ENCODE results near the gene COL4A2.

Gene COL4A2

GRCh38 chr13:110300090-110300815 lies 6.8 kb upstream of the COL4A2 start:
- peak; percentile 55 for DNase-seq (ENCODE audit: low read depth)
- TF ChIP-seq CTCF (conservative IDR thresholded peaks at IDR 0.05; ENCODE audit: control insufficient read depth, insufficient read depth, low read depth, low read length): no peak

DNA sequence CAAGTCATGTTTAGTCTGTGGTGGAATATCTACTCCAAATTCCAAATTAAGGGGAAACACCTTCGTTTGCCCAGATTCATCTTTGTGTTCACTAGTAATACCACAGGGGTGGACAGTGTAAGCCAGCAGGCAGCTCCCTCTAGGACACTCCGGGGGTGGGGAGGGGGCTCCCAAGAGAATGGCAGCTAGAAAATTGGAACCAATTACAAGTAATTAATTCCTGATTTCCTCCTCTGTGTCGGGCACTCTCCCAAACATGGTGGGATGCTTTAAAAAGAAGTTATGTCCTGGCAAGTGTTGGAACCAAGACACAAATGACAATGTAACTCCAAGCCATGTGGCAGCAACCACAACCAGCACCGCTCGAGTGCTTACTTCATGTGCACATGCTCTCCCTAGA lies 6.0 kb upstream of the COL4A2 start:
- DNase-seq (ENCODE audit: low read depth): no peak
- H3K4me3 ChIP-seq (ENCODE audit: control insufficient read depth, low read depth, low read length): no peak overlapping the region
- no peak for TF ChIP-seq CTCF (conservative IDR thresholded peaks at IDR 0.05; ENCODE audit: control insufficient read depth, insufficient read depth, low read depth, low read length)

More at GRCh38 chr13:110300090-110300815, 6.8 kb upstream of the COL4A2 start:
- H3K4me3 ChIP-seq (ENCODE audit: control insufficient read depth, low read depth, low read length): no peak overlapping the region

DNA sequence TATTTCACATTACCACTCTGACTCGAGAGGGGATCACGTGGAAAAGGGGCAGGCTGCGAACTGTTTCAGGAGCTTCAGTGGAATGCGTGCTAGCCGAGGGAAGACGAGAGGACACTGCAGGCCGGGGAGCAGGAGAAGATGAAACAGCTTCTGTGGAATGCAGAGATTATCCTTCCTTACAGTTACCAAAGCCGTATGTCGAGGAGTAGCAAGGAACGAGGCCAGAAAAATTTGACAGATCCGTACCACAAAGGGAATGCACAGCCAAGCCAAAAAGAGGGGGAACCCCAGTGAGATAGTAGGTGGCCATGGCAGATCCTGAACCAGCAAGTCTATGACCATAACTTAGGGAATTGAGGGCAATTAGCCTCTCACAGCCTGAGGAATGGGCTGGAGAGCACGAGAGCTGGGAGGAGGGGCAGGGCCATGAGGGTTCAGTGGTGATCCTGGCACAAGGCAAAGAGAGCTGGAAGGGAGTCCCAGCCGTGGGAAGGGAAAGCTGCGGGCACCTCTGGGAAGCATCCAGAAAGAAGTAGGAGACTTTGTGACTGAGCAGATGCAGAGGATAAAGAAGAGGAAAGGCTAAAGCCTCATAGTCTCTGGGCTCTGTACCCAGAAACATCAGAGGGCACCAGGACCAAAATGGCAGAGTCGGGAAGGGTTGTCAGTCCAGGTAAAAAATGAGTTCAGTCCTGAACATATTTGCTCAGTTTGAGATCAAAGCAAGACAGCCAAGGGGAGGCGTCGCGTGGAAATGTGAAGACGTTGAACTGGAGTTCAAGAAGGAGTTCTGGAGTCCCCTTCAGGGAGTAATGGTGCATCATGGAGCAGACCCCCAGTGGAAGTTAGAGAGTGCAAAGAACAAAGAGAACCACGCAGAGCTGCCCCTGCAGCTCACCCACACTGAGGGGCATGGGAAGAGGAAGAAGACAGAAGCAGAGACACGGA lies 5.2 kb upstream of the COL4A2 start:
- no peak for TF ChIP-seq CTCF (conservative IDR thresholded peaks at IDR 0.05; ENCODE audit: control insufficient read depth, insufficient read depth, low read depth, low read length)
- DNase-seq (ENCODE audit: low read depth): peak; percentile 68
- no peak overlapping the region for H3K4me3 ChIP-seq (ENCODE audit: control insufficient read depth, low read depth, low read length)

DNA sequence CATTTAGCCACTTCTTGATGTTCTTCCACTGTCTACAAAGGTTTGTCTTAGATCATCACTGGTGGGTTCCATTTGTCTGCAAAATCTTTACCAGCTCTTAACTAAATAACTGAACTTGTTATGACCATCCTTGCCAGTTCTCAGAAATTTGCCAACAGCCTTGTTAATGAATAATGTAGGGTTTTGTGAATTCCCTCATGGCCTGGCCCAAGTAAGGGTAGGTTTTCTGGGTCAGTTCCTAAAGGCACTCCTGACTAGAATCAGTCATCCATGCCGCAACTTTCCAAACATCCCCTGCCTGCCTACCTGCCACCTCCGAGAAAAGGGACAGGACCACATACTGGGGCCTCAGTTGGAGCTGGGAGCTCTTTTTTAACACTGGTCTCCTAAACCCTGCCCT lies 4.1 kb upstream of the COL4A2 start:
- H3K4me3 ChIP-seq (ENCODE audit: control insufficient read depth, low read depth, low read length): no peak overlapping the region
- DNase-seq (ENCODE audit: low read depth): no peak
- TF ChIP-seq CTCF (conservative IDR thresholded peaks at IDR 0.05; ENCODE audit: control insufficient read depth, insufficient read depth, low read depth, low read length): no peak

DNA sequence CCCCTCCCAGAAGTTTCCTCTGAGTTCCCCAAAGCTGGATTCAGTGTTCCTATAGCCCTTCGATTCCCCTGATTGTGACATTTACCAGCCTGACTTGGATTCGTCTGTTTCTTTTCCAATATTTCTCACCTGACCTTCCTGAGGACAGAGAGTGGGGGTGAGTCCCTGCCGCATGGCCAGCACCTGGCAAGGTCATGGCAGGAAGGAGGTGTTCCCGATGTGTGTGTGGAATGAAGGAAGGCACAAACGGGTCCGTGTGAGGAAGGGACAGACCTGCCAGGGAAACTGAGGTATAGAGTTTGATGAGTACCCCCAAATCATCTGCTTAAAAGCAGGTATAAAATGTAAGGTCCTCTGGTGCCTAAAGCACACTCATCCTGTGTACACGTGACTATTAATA lies 3.4 kb upstream of the COL4A2 start:
- DNase-seq (ENCODE audit: low read depth): no peak
- TF ChIP-seq CTCF (conservative IDR thresholded peaks at IDR 0.05; ENCODE audit: control insufficient read depth, insufficient read depth, low read depth, low read length): no peak
- H3K4me3 ChIP-seq (ENCODE audit: control insufficient read depth, low read depth, low read length): no peak overlapping the region

DNA sequence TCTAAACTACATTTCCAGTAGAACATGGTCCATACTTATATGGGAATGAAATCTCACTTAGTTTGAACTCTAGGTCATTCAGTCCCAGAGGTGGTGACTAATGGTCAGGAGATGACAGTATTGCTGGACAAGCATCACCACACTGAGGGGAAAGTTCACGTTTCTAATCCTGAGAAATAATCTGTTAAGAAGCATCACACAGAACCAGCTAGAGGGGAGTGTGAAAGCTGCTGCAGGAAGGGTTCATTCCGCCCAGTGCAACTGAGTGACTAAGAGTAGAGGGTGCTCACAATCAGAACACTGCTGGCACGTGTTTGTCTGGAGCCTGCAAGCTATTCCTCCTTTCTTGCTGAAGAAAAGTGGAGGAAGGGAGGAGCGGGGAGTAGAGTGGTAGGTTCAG lies 2.8 kb upstream of the COL4A2 start:
- no peak for TF ChIP-seq CTCF (conservative IDR thresholded peaks at IDR 0.05; ENCODE audit: control insufficient read depth, insufficient read depth, low read depth, low read length)
- H3K4me3 ChIP-seq (ENCODE audit: control insufficient read depth, low read depth, low read length): no peak overlapping the region
- DNase-seq (ENCODE audit: low read depth): peak; percentile 96
